ENCODE data around the gene CAST.

The CAST gene

GRCh38 chr5:96680759-96681470 lies 18.7 kb downstream of the CAST start:
- H3K4me2 ChIP-seq (ENCODE audit: low read length) = no peak overlapping the region

GRCh38 chr5:96683392-96683791 lies 21.2 kb downstream of the CAST start:
- no peak overlapping the region for H3K27ac ChIP-seq (ENCODE audit: low read depth, low read length)
- no peaks in the 10 kb centered on the region for H3K27me3 ChIP-seq (ENCODE audit: control insufficient read depth, low read length)
- no peaks in the 10 kb centered on the region for H3K36me3 ChIP-seq (ENCODE audit: control insufficient read depth, low read length)
- no peaks in the 10 kb centered on the region for H3F3A ChIP-seq (ENCODE audit: control insufficient read depth, insufficient read depth)
- no peaks in the 10 kb centered on the region for H3K79me2 ChIP-seq (ENCODE audit: control insufficient read depth, low read length)
- TF ChIP-seq CTCF (IDR thresholded peaks at IDR 0.05; ENCODE audit: low read depth, low read length, poor library complexity, severe bottlenecking) (no peak), EZH2phosphoT487 (IDR thresholded peaks at IDR 0.05; ENCODE audit: borderline replicate concordance, low read length) (no peak)
- no peaks in the 10 kb centered on the region for H3K9me3 ChIP-seq (ENCODE audit: control insufficient read depth, insufficient read depth, low read length)
- H3K9me2 ChIP-seq (replicated peaks; ENCODE audit: control insufficient read depth, low read length) = no peaks in the 10 kb centered on the region
- no peak overlapping the region for H3K4me2 ChIP-seq (ENCODE audit: low read length)
- H3K4me3 ChIP-seq (ENCODE audit: low read length) = no peak overlapping the region
- H3K4me1 ChIP-seq (ENCODE audit: control insufficient read depth, low read length) = peaks cover 17% of the 10 kb centered on the region
- no peaks in the 10 kb centered on the region for H4K20me1 ChIP-seq (ENCODE audit: control insufficient read depth, insufficient read depth, low read depth, low read length)

More at GRCh38 chr5:96680759-96681470, 18.7 kb downstream of the CAST start:
- Histone ChIP-seq H3K27ac (ENCODE audit: low read depth, low read length) (no peak overlapping the region), H3K4me1 (ENCODE audit: control insufficient read depth, low read length) (peaks cover 11% of the 10 kb centered on the region), H3K9me3 (ENCODE audit: control insufficient read depth, insufficient read depth, low read length) (no peaks in the 10 kb centered on the region), H3K9me2 (replicated peaks; ENCODE audit: control insufficient read depth, low read length) (no peaks in the 10 kb centered on the region), H4K20me1 (ENCODE audit: control insufficient read depth, insufficient read depth, low read depth, low read length) (no peaks in the 10 kb centered on the region), H3F3A (ENCODE audit: control insufficient read depth, insufficient read depth) (no peaks in the 10 kb centered on the region), H3K36me3 (ENCODE audit: control insufficient read depth, low read length) (no peaks in the 10 kb centered on the region; the same call in 1 of the 2 replicates), H3K4me3 (ENCODE audit: low read length) (no peak overlapping the region), H3K79me2 (ENCODE audit: control insufficient read depth, low read length) (no peaks in the 10 kb centered on the region), H3K27me3 (ENCODE audit: control insufficient read depth, low read length) (no peaks in the 10 kb centered on the region)
- no peak for TF ChIP-seq CTCF (IDR thresholded peaks at IDR 0.05; ENCODE audit: low read depth, low read length, poor library complexity, severe bottlenecking)
- TF ChIP-seq EZH2phosphoT487 (IDR thresholded peaks at IDR 0.05; ENCODE audit: borderline replicate concordance, low read length) = no peak

- TF ChIP-seq EZH2phosphoT487 (IDR thresholded peaks at IDR 0.05; ENCODE audit: borderline replicate concordance, low read length) (no peak), CTCF (IDR thresholded peaks at IDR 0.05; ENCODE audit: low read depth, low read length, poor library complexity, severe bottlenecking) (no peak)
- Histone ChIP-seq H3F3A (ENCODE audit: control insufficient read depth, insufficient read depth) (no peaks in the 10 kb centered on the region), H3K27ac (ENCODE audit: low read depth, low read length) (no peak overlapping the region), H3K27me3 (ENCODE audit: control insufficient read depth, low read length) (no peaks in the 10 kb centered on the region), H3K9me3 (ENCODE audit: control insufficient read depth, insufficient read depth, low read length) (no peaks in the 10 kb centered on the region), H3K4me3 (ENCODE audit: low read length) (no peak overlapping the region), H3K4me2 (ENCODE audit: low read length) (no peak overlapping the region), H3K4me1 (ENCODE audit: control insufficient read depth, low read length) (peaks cover 17% of the 10 kb centered on the region), H3K36me3 (ENCODE audit: control insufficient read depth, low read length) (no peaks in the 10 kb centered on the region), H4K20me1 (ENCODE audit: control insufficient read depth, insufficient read depth, low read depth, low read length) (no peaks in the 10 kb centered on the region), H3K9me2 (replicated peaks; ENCODE audit: control insufficient read depth, low read length) (no peaks in the 10 kb centered on the region), H3K79me2 (ENCODE audit: control insufficient read depth, low read length) (no peaks in the 10 kb centered on the region)
These were observed 21.6 kb downstream of the CAST start for GRCh38 chr5:96683810-96684209.
